HG02840 (cell line): ENCODE results near the gene ZNF160.
A peak's percentile ranks its signal among the peaks of the same experiment; 100 is the strongest.
"Not testable (repeated sequence)": the region's sequence is repeated elsewhere in the genome, so short reads cannot be mapped to it uniquely, and the experiment has no call there.

Experiments used
- ATAC-seq: cut with Tn5 transposase; IDR thresholded peaks from one replicate; pipeline ENCODE4 v1.9.1; 2021; ENCODE audit warnings: mild to moderate bottlenecking, moderate library complexity, moderate number of reproducible peaks; ENCODE audit not compliant: unreplicated experiment, low FRiP score

The ZNF160 gene

GRCh38 chr19:53103234-53104203 lies at the start of gene ZNF160:
Gene ZNF160, minus strand, starts transcription at chr19:53103422. Its CDS starts 17,146 bp downstream, at chr19:53086276.
- ATAC-seq = peak; percentile 95

GRCh38 chr19:53147645-53148044 lies 44.4 kb upstream of the ZNF160 start:
- ATAC-seq = no peak

GRCh38 chr19:53140351-53140750 lies 37.1 kb upstream of the ZNF160 start:
- no peak for ATAC-seq

DNA sequence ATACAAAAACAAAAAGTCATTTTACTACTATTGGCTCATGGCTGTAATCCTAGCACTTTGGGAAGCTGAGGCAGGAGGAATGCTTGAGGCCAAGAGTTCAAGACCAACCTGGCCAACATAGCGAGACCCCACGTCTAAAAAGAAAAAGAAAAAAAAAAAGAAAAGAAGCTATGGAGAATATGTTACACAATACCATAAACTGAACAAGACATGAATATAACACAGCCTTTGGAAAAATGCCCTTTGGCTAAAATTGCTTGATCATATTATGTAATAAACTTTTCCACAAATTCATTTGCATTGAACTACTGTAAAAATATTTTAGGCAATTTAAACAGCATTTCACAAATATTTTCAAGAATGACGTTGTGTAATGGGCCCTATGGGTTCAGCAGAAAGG lies 33.2 kb upstream of the ZNF160 start:
- ATAC-seq = no peak

- ATAC-seq = no peak
These were observed 29.1 kb upstream of the ZNF160 start, which contains the start of gene ZNF415 for GRCh38 chr19:53132141-53132991. Gene ZNF415, minus strand, starts transcription at chr19:53132910. Its CDS starts 10,234 bp downstream, at chr19:53122676.

GRCh38 chr19:53131727-53132126 lies 28.5 kb upstream of the ZNF160 start:
- ATAC-seq = no peak

- no peak for ATAC-seq
These were observed 27.9 kb upstream of the ZNF160 start for GRCh38 chr19:53131085-53131590.

DNA sequence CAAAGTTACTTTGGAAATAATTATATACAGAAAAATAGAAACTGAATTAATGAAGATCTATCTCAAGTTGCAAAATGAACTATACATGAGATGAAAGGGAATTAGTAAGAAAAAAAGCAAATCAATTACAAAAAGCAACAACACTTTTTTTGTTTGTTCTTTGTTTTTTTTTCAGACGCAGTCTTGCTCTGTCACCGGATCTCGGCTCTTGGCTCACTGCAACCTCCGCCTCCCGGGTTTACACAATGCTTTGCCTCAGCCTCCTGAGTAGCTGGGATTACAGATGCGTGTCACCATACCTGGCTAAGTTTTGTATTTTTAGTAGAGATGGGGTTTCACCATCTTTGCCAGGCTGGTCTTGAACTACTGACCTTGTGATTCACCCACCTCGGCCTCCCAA lies 27.3 kb upstream of the ZNF160 start:
- ATAC-seq = no peak

DNA sequence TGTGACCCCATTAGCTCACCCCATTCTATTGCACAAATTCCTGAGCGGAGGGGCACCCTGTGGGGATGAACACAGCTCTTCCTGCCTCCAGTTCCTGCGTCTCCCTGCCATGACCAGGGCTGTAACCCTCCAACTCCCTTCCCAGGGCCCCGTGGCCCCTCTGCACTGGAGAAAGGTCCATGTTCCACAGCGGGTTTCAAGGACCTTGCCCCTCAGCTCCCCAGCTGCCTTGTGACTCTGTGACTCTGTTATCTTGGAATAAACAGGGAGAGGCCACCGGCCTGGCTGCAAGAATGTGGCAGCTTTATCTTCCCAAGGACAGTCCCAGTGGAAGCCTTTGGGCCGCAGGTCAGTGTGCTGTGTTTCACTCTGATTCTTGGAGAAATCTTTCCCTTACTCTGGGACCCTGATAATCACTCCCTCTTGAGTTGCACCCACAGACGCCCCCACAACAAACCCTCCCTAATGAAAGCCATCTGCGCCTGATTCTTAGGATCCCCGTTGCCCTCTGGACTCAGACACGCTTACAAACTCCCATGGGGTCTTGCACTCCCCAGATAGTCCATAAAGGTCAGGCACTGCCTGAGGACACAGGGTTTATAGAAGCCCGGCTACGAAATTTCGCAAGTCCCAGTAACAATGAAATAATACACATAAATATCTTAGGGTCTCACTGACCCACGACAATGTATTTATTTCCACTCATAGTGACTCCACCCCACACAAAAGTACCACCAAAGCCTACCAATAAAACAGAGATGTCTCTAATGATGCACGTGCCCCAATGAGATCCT lies 23.7 kb upstream of the ZNF160 start:
- not testable (repeated sequence) for ATAC-seq

GRCh38 chr19:53123400-53123799 lies 20.2 kb upstream of the ZNF160 start:
- no peak for ATAC-seq

DNA sequence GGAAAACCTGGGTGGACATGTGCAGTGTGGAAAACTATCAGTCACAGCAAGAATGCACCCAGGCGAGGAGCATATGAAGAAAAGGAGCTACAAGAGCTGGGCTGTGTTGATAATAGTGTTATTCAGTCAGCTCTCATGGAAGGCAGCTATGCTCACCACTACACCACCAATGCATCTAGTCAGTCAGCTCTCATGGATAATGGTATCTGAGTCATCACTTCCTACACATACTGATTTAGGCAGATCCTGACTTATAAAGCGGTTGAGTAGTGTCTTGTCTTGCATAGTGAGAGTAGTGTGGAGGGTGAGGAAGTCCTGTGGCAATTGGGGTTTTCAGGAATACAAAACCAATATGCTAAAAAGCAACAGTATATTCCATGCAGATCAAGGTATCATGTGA lies 9.1 kb upstream of the ZNF160 start:
- ATAC-seq = no peak

- ATAC-seq = no peak
These were observed 6.3 kb upstream of the ZNF160 start for GRCh38 chr19:53109527-53109926.

- peak; percentile 18 for ATAC-seq
These were observed 427 bp downstream of the ZNF160 start for GRCh38 chr19:53102756-53103233.

DNA sequence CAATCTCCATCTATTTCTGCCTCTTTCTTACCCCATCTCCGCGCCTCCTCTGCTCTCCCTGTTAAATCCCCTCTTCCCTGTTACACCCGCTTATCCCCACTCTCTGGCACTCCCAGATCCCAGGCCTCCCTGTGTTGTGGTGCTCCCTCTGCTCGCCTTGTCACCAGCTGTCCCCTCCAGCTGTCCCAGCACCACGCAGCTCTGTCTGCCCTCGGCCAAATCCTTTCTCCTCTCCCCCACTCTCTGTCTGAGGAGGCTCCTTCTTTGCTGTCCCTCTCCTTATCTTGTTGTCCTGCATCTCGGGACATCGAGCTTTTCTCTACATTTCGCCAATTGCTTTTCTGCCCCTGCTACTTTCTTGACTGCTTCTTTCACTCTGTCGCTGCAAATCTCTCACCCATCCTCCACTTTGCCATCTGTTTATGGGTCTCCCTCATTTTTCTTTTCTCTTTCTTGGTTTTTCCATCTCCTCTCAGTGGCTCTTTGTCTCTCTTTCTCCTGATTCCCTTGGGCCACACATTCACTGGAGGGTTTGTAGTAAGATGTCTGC lies 941 bp downstream of the ZNF160 start:
- ATAC-seq = no peak

DNA sequence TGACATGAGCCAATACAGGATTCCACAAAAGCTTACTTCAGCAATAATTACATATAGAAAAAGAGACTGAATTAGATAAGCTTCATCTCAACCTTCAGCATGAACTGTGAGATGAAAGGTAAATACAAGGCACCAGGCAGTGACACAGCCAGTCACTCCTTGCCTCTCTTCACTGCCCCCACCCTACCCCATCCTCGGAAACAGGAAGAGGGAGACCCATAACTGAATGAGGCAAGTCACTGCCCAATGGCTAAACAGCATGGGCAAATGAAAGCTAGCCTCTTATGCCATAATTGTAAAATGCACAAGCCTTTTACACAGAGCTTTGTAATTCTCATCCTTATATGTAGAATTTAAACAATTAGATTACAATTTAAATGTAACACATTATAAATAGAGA lies 1.7 kb downstream of the ZNF160 start:
- ATAC-seq = no peak

DNA sequence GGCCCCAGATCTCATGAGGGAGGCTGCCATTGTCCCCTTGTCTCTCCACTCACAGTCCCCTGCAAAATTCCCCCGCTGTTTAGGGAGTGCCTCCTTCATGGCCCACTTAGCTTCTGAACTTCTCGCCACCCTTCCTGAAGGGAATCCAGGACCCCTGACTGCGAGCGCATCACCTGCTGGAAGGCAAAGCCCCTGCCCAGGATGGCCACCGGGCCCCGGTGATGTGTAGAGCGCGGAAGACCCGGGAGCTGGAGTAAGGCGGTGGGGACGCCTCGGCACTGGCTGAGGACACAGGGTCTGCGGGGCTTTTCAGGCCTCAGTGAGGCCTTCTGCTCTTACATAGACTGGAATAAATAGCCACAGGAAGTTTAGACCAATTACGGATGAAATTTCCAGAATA lies 4.7 kb downstream of the ZNF160 start:
- ATAC-seq = not testable (repeated sequence)

- ATAC-seq = not testable (repeated sequence)
These were observed 6.1 kb downstream of the ZNF160 start for GRCh38 chr19:53096982-53097690.

GRCh38 chr19:53096579-53096978 lies 6.6 kb downstream of the ZNF160 start:
- not testable (repeated sequence) for ATAC-seq
